MCF 10A (cell line): ENCODE data around the gene PPM1G. TPM values are rescaled to one million over a fixed set of nuclear protein-coding genes. Genes with fewer than 3 reads are reported as not detected.

Experiments
- BruUV-seq: library from RNA; stranded (reverse); fragments of 400-500 nt; replicated peaks from 2 replicates; lab custom pipeline; 2021; lab: Mats Ljungman, UMichigan
- CTCF ChIA-PET: fragments of 300-600 bp; sonication (Branson Sonifier 250); formaldehyde crosslinking; extraction: SDS; loops from one replicate; lab custom pipeline; 2021; ENCODE audit warnings: antibody characterized with exemption, inconsistent platforms; lab: Yijun Ruan, JAX
- POLR2A ChIA-PET: fragments of 300-600, 350-650 bp; sonication (Branson Sonifier 250); formaldehyde crosslinking; extraction: SDS; loops from one replicate; lab custom pipeline; 2020; ENCODE audit warnings: antibody characterized with exemption, inconsistent platforms; lab: Yijun Ruan, JAX
- DNase-seq: peaks from one replicate; pipeline ENCODE4 v3.0.0-alpha.2; 2018; ENCODE audit not compliant: unreplicated experiment
- H3K27ac Mint-ChIP-seq: one replicate; pipeline ENCODE4 v1.8.0; 2022; ENCODE audit warnings: mild to moderate bottlenecking, low read depth, mixed read lengths; ENCODE audit not compliant: unreplicated experiment
- H3K27me3 Mint-ChIP-seq: one replicate; pipeline ENCODE4 v1.8.0; 2022; ENCODE audit warnings: mixed read lengths; ENCODE audit not compliant: insufficient read depth, unreplicated experiment
- H3K36me3 Mint-ChIP-seq: one replicate; pipeline ENCODE4 v1.8.0; 2022; ENCODE audit warnings: mild to moderate bottlenecking, moderate library complexity, mixed read lengths; ENCODE audit not compliant: insufficient read depth, unreplicated experiment
- H3K4me1 Mint-ChIP-seq: one replicate; pipeline ENCODE4 v1.8.0; 2022; ENCODE audit warnings: mixed read lengths; ENCODE audit not compliant: insufficient read depth, unreplicated experiment
- H3K4me3 Mint-ChIP-seq: one replicate; pipeline ENCODE4 v1.8.0; 2022; ENCODE audit warnings: mild to moderate bottlenecking, moderate library complexity, mixed read lengths; ENCODE audit not compliant: unreplicated experiment
- H3K9me3 Mint-ChIP-seq: one replicate; pipeline ENCODE4 v1.8.0; 2022; ENCODE audit warnings: mixed read lengths; ENCODE audit not compliant: unreplicated experiment
- intact Hi-C: fragments of 100-400 bp; cut with micrococcal nuclease; formaldehyde crosslinking; loops from 2 replicates; pipeline ENCODE4 v1.14.1; 2022
- total RNA-seq: library from RNA; stranded (reverse); gene quantifications from 2 replicates; pipeline ENCODE4 v1.2.3, GENCODE V29; 2022
- TF ChIP-seq, protein P1 (sequence below): fragments of 200-600 bp; IDR thresholded peaks from one replicate; pipeline ENCODE4 v1.8.0; 2022; ENCODE audit warnings: antibody characterized with exemption, mild to moderate bottlenecking; ENCODE audit not compliant: unreplicated experiment

PPM1G gene
- total RNA-seq, 1 experiment from 2014 or later, result 123 TPM

DNA sequence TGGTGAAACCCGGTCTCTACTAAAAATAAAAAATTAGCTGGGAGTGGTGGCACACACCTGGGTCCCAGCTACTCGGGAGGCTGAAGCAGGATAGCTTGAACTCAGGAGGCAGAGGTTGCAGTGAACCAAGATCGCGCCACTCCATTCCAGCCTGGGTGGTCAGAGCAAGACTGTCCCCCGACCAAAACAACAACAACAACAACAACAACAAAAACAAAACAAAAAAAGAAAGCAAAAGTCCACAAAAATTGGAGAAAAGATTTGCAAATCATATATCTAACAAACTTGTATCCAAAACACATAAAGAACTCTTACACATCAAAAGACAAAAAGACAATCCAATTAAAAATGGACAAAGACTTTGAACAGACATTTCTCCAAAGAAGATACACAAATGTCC lies 10.4 kb downstream of the PPM1G start:
- CTCF ChIA-PET, result no interaction called here
- peaks cover 9% of the 10 kb centered on the region for H3K4me1 Mint-ChIP-seq
- TF ChIP-seq, protein P1, sequence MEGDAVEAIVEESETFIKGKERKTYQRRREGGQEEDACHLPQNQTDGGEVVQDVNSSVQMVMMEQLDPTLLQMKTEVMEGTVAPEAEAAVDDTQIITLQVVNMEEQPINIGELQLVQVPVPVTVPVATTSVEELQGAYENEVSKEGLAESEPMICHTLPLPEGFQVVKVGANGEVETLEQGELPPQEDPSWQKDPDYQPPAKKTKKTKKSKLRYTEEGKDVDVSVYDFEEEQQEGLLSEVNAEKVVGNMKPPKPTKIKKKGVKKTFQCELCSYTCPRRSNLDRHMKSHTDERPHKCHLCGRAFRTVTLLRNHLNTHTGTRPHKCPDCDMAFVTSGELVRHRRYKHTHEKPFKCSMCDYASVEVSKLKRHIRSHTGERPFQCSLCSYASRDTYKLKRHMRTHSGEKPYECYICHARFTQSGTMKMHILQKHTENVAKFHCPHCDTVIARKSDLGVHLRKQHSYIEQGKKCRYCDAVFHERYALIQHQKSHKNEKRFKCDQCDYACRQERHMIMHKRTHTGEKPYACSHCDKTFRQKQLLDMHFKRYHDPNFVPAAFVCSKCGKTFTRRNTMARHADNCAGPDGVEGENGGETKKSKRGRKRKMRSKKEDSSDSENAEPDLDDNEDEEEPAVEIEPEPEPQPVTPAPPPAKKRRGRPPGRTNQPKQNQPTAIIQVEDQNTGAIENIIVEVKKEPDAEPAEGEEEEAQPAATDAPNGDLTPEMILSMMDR, result no peak
- no peak overlapping the region for H3K4me3 Mint-ChIP-seq
- peaks cover 8% of the 10 kb centered on the region for H3K36me3 Mint-ChIP-seq
- H3K27ac Mint-ChIP-seq, result no peak overlapping the region
- no peaks in the 10 kb centered on the region for H3K27me3 Mint-ChIP-seq
- intact Hi-C loops, result no loop called here
- no peak for DNase-seq
- POLR2A ChIA-PET, result interaction anchor here (2.1 kb wide), 1 partner anchor 10 kb away, joined by 6 read pairs; no protein-coding TSS in a partner anchor
- no TSS peak for BruUV-seq
- no peaks in the 10 kb centered on the region for H3K9me3 Mint-ChIP-seq

DNA sequence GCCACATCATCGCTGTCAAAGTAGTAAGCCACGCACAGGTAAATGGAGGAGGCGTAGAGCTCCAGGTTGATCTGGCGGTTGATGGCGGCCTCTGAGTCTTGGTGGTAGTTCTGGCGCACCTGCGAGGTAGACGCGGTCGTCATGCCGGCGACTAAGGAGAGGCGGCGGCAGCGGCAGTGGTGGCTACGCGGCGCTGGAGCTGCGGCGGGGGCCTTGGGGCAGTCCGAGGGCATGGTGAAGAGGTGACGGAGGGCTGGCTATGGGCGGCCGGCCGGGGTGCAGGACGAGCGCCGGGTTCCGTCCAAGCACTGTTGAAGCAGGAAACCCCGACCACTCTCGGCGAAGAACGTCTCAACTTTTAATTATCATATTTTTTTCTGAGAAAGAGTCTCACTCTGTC lies 16.2 kb downstream of the PPM1G start:
- intact Hi-C loops, result no loop called here
- H3K27ac Mint-ChIP-seq, result no peak overlapping the region
- no TSS peak for BruUV-seq
- POLR2A ChIA-PET, result interaction anchor here (1.0 kb wide), 1 partner anchor 12 kb away, joined by 3 read pairs; no protein-coding TSS in a partner anchor
- H3K4me3 Mint-ChIP-seq, result no peak overlapping the region
- peaks cover 6% of the 10 kb centered on the region for H3K36me3 Mint-ChIP-seq
- TF ChIP-seq, protein P1, result no peak
- no peaks in the 10 kb centered on the region for H3K27me3 Mint-ChIP-seq
- DNase-seq, result no peak
- no peaks in the 10 kb centered on the region for H3K9me3 Mint-ChIP-seq
- H3K4me1 Mint-ChIP-seq, result no peaks in the 10 kb centered on the region
- CTCF ChIA-PET, result no interaction called here

DNA sequence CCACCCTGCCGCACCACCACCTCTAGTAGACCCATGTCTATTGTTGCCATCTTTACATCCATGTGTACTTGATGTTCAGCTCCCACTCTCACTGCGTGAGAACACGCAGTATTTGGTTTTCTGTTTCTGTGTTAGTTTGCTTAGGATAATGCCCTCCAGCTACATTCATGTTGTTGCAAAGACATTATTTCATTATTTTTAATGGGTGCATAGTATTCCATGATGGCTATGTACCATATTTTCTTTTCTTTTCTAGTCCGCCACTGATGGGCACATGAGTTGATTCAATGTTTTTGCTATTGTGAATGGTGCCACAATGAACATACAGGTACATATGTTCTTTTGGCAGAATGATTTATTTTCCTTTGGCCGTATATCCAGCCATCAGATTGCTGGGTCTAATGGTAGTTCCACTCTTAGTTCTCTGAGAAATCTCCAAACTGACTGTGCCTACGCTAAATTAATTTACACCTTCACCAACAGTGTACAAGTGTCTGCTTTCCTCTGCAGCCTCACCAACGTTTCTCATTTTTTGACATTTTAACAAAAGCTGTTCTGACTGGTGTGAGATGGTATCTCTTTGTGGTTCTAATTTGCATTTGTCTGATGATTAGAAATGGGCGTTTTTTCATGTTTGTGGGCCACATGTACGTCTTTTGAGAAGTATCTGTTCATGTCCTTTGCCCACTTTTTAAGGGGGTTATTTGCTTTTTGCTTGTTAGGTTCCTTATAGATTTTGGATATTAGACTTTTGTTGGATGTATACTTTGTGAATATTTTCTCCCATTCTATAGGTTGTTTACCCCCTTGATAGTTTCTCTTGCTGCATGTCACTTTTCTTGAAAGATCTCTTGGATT lies 18.3 kb downstream of the PPM1G start:
- Mint-ChIP-seq H3K27ac (no peak overlapping the region), H3K27me3 (no peaks in the 10 kb centered on the region), H3K36me3 (peaks cover 6% of the 10 kb centered on the region), H3K9me3 (no peaks in the 10 kb centered on the region), H3K4me3 (no peak overlapping the region), H3K4me1 (no peaks in the 10 kb centered on the region)
- ChIA-PET CTCF (interaction anchor here (0.7 to 1.3 kb wide), 2 partner anchors 17 to 339 kb away, joined by 3 to 4 read pairs; no protein-coding TSS in a partner anchor), POLR2A (interaction anchor here (1.5 kb wide), 1 partner anchor 19 kb away, joined by 4 read pairs; no protein-coding TSS in a partner anchor)
- intact Hi-C loops, result no loop called here
- no TSS peak for BruUV-seq
- no peak for DNase-seq
- TF ChIP-seq, protein P1, result no peak

DNA sequence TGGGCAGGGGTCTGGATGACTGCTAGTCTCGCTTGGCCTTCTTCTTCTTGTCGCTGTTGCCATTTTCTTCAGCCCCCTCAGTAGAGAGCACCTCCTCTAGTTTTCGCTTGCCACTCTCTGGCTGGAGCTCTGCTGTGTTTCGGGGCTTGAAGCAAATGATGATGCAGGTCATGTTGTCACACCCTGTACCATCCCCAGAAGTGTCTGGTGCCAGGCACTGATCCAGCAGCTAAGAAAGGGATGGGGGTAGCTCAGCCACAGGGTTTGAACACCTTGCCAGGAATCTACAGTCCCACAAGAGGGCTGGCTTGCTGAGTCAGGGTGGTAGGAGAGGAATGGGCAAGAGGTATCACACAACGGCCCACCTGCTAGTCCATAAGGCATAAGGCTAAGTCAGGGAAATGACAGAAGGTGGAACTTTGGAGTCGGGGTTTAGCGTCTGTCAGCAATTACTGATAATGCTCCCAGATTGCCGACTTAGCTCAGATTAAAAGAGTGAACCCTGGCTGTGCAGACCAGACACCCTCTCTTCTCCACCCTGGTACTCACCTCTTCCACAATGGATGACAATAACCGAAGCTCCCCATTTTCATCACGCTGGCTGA lies 27.7 kb downstream of the PPM1G start:
- intact Hi-C loops, result no loop called here
- H3K4me3 Mint-ChIP-seq, result peak overlapping the region; percentile 84
- no peak for DNase-seq
- H3K36me3 Mint-ChIP-seq, result peaks cover 69% of the 10 kb centered on the region
- CTCF ChIA-PET, result interaction anchor here (0.6 kb wide), 1 partner anchor 100 kb away, joined by 3 read pairs; the partner anchor contains the start of gene TRIM54
- peak overlapping the region; percentile 93 for H3K27ac Mint-ChIP-seq
- TSS peak; percentile 81 for BruUV-seq
- TF ChIP-seq, protein P1, result no peak
- H3K9me3 Mint-ChIP-seq, result no peaks in the 10 kb centered on the region
- peaks cover 20% of the 10 kb centered on the region for H3K4me1 Mint-ChIP-seq
- POLR2A ChIA-PET, result interaction anchor here (0.6 to 5.6 kb wide), 7 partner anchors 11 to 60 kb away, joined by 3 to 114 read pairs (median 37); partner anchors contain the start of genes EIF2B4, GTF3C2, MPV17 and NRBP1
- no peaks in the 10 kb centered on the region for H3K27me3 Mint-ChIP-seq
